Neural cell (in vitro differentiated cells): ENCODE results near the gene UCP2. TPM values are rescaled to one million over a fixed set of nuclear protein-coding genes. Genes with fewer than 3 reads are reported as not detected.

Source experiments
- H2AFZ ChIP-seq: fragments of 200-600, 300-800 bp; sonication (generic), shearing (Covaris generic); 2 replicates; pipeline ENCODE4 v1.6.0; 2014; ENCODE audit warnings: low read depth, mild to moderate bottlenecking, antibody characterized with exemption, low read length, moderate library complexity
- H3F3A ChIP-seq: fragments of 200-600 bp; shearing (Covaris generic); 2 replicates; pipeline ENCODE4 v1.6.1; 2016; ENCODE audit warnings: mild to moderate bottlenecking, moderate library complexity, mixed read lengths, antibody characterized with exemption, low read length; ENCODE audit not compliant: insufficient read depth, poor library complexity, severe bottlenecking
- H3K27ac ChIP-seq: fragments of 200-600, 300-800 bp; sonication (generic), shearing (Covaris generic); 2 replicates; pipeline ENCODE4 v1.5.1; 2014; ENCODE audit warnings: mild to moderate bottlenecking, low read length, moderate library complexity
- H3K27me3 ChIP-seq: fragments of 300-800, 200-600 bp; sonication (generic), shearing (Covaris generic); 2 replicates; pipeline ENCODE4 v1.6.0; 2014; ENCODE audit warnings: mild to moderate bottlenecking, low read depth, low read length, moderate library complexity; ENCODE audit not compliant: insufficient read depth
- H3K36me3 ChIP-seq: fragments of 300-800, 200-600 bp; sonication (generic), shearing (Covaris generic); 2 replicates; pipeline ENCODE4 v1.5.1; 2014; ENCODE audit warnings: mild to moderate bottlenecking, antibody characterized with exemption, low read length, moderate library complexity; ENCODE audit not compliant: insufficient read depth
- H3K4me2 ChIP-seq: fragments of 300-800, 200-600 bp; sonication (generic), shearing (Covaris generic); 2 replicates; pipeline ENCODE4 v1.6.0; 2014; ENCODE audit warnings: mild to moderate bottlenecking, low read length
- H3K4me3 ChIP-seq: fragments of 300-800, 200-600 bp; sonication (generic), shearing (Covaris generic); 2 replicates; pipeline ENCODE4 v1.5.1; 2014; ENCODE audit warnings: mild to moderate bottlenecking, low read length, moderate library complexity
- H3K79me2 ChIP-seq: fragments of 200-600 bp; shearing (Covaris generic); replicated peaks from 2 replicates; pipeline ENCODE4 v1.6.0; 2014; ENCODE audit warnings: mild to moderate bottlenecking, low read length, moderate library complexity; ENCODE audit not compliant: insufficient read depth
- H3K9ac ChIP-seq: fragments of 300-800, 200-600 bp; sonication (generic), shearing (Covaris generic); 2 replicates; pipeline ENCODE4 v1.6.1; 2016; ENCODE audit warnings: mild to moderate bottlenecking, low read length, mixed read lengths
- H3K9me2 ChIP-seq: fragments of 200-600 bp; shearing (Covaris generic); 2 replicates; pipeline ENCODE4 v1.6.1; 2016; ENCODE audit warnings: mild to moderate bottlenecking, low read length, mixed read lengths; ENCODE audit not compliant: insufficient read depth
- H3K9me3 ChIP-seq: fragments of 200-600, 300-800 bp; sonication (generic), shearing (Covaris generic); 2 replicates; pipeline ENCODE4 v1.6.1; 2016; ENCODE audit warnings: mild to moderate bottlenecking, mixed run types, low read length, moderate library complexity, mixed read lengths
- H4K20me1 ChIP-seq: fragments of 200-600 bp; shearing (Covaris generic); 2 replicates; pipeline ENCODE4 v1.6.1; 2016; ENCODE audit warnings: mild to moderate bottlenecking, mixed run types; ENCODE audit not compliant: insufficient read depth
- EP300 ChIP-seq: fragments of 450-650 bp; conservative IDR thresholded peaks from 2 replicates; pipeline ENCODE4 v1.6.1; 2014; ENCODE audit warnings: antibody characterized with exemption, mild to moderate bottlenecking, moderate library complexity; ENCODE audit not compliant: poor library complexity, severe bottlenecking
- EZH2 ChIP-seq: fragments of 200-600, 300-800 bp; shearing (Covaris generic), sonication (generic); IDR thresholded peaks from 2 replicates; pipeline ENCODE4 v1.6.1; 2014; ENCODE audit warnings: antibody characterized with exemption, low read length, borderline replicate concordance, mild to moderate bottlenecking; ENCODE audit not compliant: insufficient read depth, poor library complexity, severe bottlenecking
- MXI1 ChIP-seq: fragments of 450-650 bp; conservative IDR thresholded peaks from 2 replicates; pipeline ENCODE4 v1.6.1; 2014; ENCODE audit warnings: antibody characterized with exemption, mild to moderate bottlenecking; ENCODE audit not compliant: poor library complexity, severe bottlenecking
- POLR2AphosphoS5 ChIP-seq: IDR thresholded peaks from 2 replicates; pipeline ENCODE4 v1.6.1; 2012
- RAD21 ChIP-seq: fragments of 450-650 bp; conservative IDR thresholded peaks from 2 replicates; pipeline ENCODE4 v1.6.1; 2014; ENCODE audit warnings: antibody characterized with exemption, mild to moderate bottlenecking, moderate library complexity
- SMC3 ChIP-seq: fragments of 450-650 bp; conservative IDR thresholded peaks from 2 replicates; pipeline ENCODE4 v1.6.1; 2014; ENCODE audit warnings: antibody characterized with exemption, mild to moderate bottlenecking, moderate library complexity; ENCODE audit not compliant: poor library complexity
- TAF1 ChIP-seq: IDR thresholded peaks from 2 replicates; pipeline ENCODE4 v1.6.1; 2012; ENCODE audit warnings: low read depth
- polyA plus RNA-seq: library from polyadenylated mRNA; depleted of rRNA; stranded (reverse); fragments of >200 nt; gene quantifications from 2 replicates; pipeline ENCODE4 v1.2.3, GENCODE V29; 2014
- TF ChIP-seq, protein P1 (sequence below): IDR thresholded peaks from 2 replicates; pipeline ENCODE4 v1.6.1; 2012; ENCODE audit warnings: borderline replicate concordance
- TF ChIP-seq, protein P2 (sequence below): fragments of 450-650 bp; IDR thresholded peaks from 2 replicates; pipeline ENCODE4 v1.5.1; 2014; ENCODE audit warnings: antibody characterized with exemption, mild to moderate bottlenecking, moderate library complexity; ENCODE audit not compliant: poor library complexity, severe bottlenecking

The UCP2 gene
- polyA plus RNA-seq, 1 donor from 2014 or later, result not detected

DNA sequence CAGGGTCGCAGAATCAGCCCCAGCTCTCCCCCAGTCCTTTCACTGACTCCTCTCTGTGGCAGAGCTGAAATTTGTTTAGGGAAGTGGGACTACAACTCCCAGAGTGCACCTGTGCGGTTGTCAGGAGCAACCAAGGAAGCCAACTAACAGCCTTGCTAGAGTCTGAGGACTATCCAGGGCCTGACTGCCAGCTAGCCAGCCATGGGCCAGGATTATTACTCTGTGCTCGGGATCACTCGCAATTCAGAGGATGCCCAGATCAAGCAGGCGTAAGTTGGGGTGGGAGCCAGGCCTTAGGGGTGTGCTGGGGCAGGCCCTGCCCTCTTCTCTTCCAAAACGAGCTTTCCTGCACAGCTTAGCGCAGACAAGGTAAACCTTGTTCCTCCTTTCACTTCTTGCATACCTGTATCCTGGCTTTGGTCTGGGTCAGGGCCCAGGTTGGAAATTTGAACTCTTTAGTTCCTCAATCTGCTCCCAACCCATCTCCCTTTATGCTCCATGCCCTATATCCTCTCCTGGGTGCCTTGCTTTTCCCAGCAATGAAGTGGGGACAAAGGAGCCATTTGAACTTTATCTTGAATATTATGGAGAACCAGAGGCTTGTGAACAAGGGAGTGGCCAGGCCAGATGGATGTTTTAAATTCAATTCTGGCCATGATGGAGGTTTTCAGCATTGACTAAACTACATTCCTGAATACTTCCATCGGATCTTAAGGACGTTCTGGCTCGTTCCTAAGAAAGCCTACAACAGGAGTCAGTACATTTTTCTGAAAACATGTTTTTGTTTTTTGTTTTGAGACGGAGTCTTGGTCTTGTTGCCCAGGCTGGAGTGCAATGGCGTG, 31.6 kb downstream of the UCP2 start, which contains the start of gene DNAJB13 (continued):
- TF ChIP-seq, protein P1, sequence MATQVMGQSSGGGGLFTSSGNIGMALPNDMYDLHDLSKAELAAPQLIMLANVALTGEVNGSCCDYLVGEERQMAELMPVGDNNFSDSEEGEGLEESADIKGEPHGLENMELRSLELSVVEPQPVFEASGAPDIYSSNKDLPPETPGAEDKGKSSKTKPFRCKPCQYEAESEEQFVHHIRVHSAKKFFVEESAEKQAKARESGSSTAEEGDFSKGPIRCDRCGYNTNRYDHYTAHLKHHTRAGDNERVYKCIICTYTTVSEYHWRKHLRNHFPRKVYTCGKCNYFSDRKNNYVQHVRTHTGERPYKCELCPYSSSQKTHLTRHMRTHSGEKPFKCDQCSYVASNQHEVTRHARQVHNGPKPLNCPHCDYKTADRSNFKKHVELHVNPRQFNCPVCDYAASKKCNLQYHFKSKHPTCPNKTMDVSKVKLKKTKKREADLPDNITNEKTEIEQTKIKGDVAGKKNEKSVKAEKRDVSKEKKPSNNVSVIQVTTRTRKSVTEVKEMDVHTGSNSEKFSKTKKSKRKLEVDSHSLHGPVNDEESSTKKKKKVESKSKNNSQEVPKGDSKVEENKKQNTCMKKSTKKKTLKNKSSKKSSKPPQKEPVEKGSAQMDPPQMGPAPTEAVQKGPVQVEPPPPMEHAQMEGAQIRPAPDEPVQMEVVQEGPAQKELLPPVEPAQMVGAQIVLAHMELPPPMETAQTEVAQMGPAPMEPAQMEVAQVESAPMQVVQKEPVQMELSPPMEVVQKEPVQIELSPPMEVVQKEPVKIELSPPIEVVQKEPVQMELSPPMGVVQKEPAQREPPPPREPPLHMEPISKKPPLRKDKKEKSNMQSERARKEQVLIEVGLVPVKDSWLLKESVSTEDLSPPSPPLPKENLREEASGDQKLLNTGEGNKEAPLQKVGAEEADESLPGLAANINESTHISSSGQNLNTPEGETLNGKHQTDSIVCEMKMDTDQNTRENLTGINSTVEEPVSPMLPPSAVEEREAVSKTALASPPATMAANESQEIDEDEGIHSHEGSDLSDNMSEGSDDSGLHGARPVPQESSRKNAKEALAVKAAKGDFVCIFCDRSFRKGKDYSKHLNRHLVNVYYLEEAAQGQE, result no peak
- TF ChIP-seq POLR2AphosphoS5 (no peak), EZH2 (no peak), TAF1 (no peak)

DNA sequence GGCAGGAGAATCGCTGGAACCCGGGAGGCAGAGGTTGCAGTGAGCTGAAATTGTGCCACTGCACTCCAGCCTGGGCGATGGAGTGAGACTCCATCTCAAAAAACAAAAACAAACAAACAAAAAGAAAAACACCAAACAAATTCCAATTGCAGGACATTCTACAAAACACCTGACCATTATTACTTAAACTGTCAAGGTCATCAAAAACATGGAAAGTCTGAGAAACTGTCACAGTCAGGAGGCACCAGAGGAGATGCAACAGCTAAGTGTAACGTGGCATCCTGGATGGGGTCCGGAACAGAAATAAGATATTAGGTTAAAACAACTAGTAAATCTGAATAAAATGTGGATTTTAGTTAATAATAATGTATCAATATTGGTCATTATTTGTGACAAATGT, 32.7 kb downstream of the UCP2 start:
- H3F3A ChIP-seq, result no peaks in the 10 kb centered on the region
- H3K79me2 ChIP-seq, result no peaks in the 10 kb centered on the region
- no peaks in the 10 kb centered on the region for H3K9me2 ChIP-seq
- no peak overlapping the region for H2AFZ ChIP-seq
- no peak overlapping the region for H3K9ac ChIP-seq
- no peaks in the 10 kb centered on the region for H3K27me3 ChIP-seq
- no peaks in the 10 kb centered on the region for H3K36me3 ChIP-seq
- H3K9me3 ChIP-seq, result no peaks in the 10 kb centered on the region
- H3K27ac ChIP-seq, result no peak overlapping the region
- H4K20me1 ChIP-seq, result no peaks in the 10 kb centered on the region
- no peak overlapping the region for H3K4me2 ChIP-seq
- TF ChIP-seq, protein P1, result no peak
- TF ChIP-seq, protein P2, sequence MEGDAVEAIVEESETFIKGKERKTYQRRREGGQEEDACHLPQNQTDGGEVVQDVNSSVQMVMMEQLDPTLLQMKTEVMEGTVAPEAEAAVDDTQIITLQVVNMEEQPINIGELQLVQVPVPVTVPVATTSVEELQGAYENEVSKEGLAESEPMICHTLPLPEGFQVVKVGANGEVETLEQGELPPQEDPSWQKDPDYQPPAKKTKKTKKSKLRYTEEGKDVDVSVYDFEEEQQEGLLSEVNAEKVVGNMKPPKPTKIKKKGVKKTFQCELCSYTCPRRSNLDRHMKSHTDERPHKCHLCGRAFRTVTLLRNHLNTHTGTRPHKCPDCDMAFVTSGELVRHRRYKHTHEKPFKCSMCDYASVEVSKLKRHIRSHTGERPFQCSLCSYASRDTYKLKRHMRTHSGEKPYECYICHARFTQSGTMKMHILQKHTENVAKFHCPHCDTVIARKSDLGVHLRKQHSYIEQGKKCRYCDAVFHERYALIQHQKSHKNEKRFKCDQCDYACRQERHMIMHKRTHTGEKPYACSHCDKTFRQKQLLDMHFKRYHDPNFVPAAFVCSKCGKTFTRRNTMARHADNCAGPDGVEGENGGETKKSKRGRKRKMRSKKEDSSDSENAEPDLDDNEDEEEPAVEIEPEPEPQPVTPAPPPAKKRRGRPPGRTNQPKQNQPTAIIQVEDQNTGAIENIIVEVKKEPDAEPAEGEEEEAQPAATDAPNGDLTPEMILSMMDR, result no peak
- TF ChIP-seq EP300, result no peak
- no peak for TF ChIP-seq POLR2AphosphoS5
- TF ChIP-seq TAF1, result no peak
- no peak for TF ChIP-seq MXI1
- TF ChIP-seq SMC3, result no peak
- TF ChIP-seq EZH2, result no peak
- no peak for TF ChIP-seq RAD21
- no peak overlapping the region for H3K4me3 ChIP-seq
